Uterus (tissue), 4 donors: Measurements from ENCODE around the gene CNIH2. TPM values are rescaled to one million over a fixed set of nuclear protein-coding genes. Genes with fewer than 3 reads are reported as not detected.
"Not testable (repeated sequence)": the region's sequence is repeated elsewhere in the genome, so short reads cannot be mapped to it uniquely, and the experiment has no call there.

ENCODE experiments used
- DNase-seq, 2 donors: peaks; one replicate each; pipeline ENCODE4 v3.0.0-alpha.2; 2019 to 2020
- H3K27ac ChIP-seq, 2 donors: fragments of 200-600 bp; sonication (generic); 1 replicate in 1 of 2; 2 replicates in 1 of 2; pipeline ENCODE4 v1.5.1; 2016 to 2018
- H3K27me3 ChIP-seq, 2 donors: fragments of 200-600 bp; sonication (generic); one replicate each; pipeline ENCODE4 v1.5.1; 2018 to 2019; ENCODE audit warnings: control low read depth in 1 of 2
- H3K36me3 ChIP-seq, 2 donors: fragments of 200-600 bp; sonication (generic); one replicate each; pipeline ENCODE4 v1.5.1; 2019; ENCODE audit warnings: control low read depth in 1 of 2
- H3K4me1 ChIP-seq, 2 donors: fragments of 200-600 bp; sonication (generic); one replicate each; pipeline ENCODE4 v1.5.1; 2018 to 2019; ENCODE audit warnings: control low read depth in 1 of 2
- H3K4me3 ChIP-seq, 2 donors: fragments of 200-600 bp; sonication (generic); 1 replicate in 1 of 2; 2 replicates in 1 of 2; pipeline ENCODE4 v1.5.1; 2018 to 2019; ENCODE audit warnings: mild to moderate bottlenecking in 1 of 2
- H3K9me3 ChIP-seq, 2 donors: fragments of 200-600 bp; sonication (generic); one replicate each; pipeline ENCODE4 v1.5.1; 2019; ENCODE audit warnings: control low read depth in 1 of 2
- POLR2A ChIP-seq, 2 donors: fragments of 450-650 bp; IDR thresholded peaks; one replicate each; pipeline ENCODE4 v1.6.1; 2016; ENCODE audit warnings: antibody characterized with exemption in 2 of 2, mild to moderate bottlenecking in 1 of 2, moderate library complexity in 1 of 2
- intact Hi-C: fragments of 100-400 bp; cut with DNase I; formaldehyde crosslinking; loops from one replicate; pipeline ENCODE4 v1.15.1; 2023; ENCODE audit warnings: low total_unique reads
- total RNA-seq, 4 donors: library from RNA; depleted of rRNA in 3 of 4; stranded (reverse); fragments of >200 nt in 3 of 4; gene quantifications; one replicate each; pipeline versions ENCODE4 v1.1.0 to v1.2.4, GENCODE V29; 2014 to 2023
- TF ChIP-seq, protein P1 (sequence below), 4 experiments: fragments of 200-600 bp in 2 of 4; fragments of 450-650 bp in 2 of 4; sonication (generic) in 2 of 4; IDR thresholded peaks; one replicate each; pipeline ENCODE4 v1.5.1; 2016 to 2019; ENCODE audit warnings: antibody characterized with exemption in 4 of 4, mild to moderate bottlenecking in 2 of 4, moderate library complexity in 1 of 4
- donor health status: DM: yes; HTN: yes; CAD: no.

CNIH2 gene
- total RNA-seq, 4 donors from 2014 or later, result 1.2 to 1.5 TPM; not detected in 2

GRCh38 chr11:66317322-66317722 lies 39.3 kb downstream of the CNIH2 start:
- Histone ChIP-seq H3K27me3 (no peaks in the 10 kb centered on the region), H3K4me1 (peaks cover 0 to 16% of the 10 kb centered on the region in 2 donors), H3K36me3 (no peaks in the 10 kb centered on the region), H3K27ac (peak overlapping the region; percentile 82 to 93), H3K9me3 (no peaks in the 10 kb centered on the region), H3K4me3 (peak overlapping the region; percentile 25 to 48)
- peak; percentile 59 to 65 for DNase-seq
- TF ChIP-seq, protein P1, sequence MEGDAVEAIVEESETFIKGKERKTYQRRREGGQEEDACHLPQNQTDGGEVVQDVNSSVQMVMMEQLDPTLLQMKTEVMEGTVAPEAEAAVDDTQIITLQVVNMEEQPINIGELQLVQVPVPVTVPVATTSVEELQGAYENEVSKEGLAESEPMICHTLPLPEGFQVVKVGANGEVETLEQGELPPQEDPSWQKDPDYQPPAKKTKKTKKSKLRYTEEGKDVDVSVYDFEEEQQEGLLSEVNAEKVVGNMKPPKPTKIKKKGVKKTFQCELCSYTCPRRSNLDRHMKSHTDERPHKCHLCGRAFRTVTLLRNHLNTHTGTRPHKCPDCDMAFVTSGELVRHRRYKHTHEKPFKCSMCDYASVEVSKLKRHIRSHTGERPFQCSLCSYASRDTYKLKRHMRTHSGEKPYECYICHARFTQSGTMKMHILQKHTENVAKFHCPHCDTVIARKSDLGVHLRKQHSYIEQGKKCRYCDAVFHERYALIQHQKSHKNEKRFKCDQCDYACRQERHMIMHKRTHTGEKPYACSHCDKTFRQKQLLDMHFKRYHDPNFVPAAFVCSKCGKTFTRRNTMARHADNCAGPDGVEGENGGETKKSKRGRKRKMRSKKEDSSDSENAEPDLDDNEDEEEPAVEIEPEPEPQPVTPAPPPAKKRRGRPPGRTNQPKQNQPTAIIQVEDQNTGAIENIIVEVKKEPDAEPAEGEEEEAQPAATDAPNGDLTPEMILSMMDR (IDR thresholded peaks at IDR 0.05), result no peak
- no peak for TF ChIP-seq POLR2A (IDR thresholded peaks at IDR 0.05)
- intact Hi-C loops, result no loop called here

DNA sequence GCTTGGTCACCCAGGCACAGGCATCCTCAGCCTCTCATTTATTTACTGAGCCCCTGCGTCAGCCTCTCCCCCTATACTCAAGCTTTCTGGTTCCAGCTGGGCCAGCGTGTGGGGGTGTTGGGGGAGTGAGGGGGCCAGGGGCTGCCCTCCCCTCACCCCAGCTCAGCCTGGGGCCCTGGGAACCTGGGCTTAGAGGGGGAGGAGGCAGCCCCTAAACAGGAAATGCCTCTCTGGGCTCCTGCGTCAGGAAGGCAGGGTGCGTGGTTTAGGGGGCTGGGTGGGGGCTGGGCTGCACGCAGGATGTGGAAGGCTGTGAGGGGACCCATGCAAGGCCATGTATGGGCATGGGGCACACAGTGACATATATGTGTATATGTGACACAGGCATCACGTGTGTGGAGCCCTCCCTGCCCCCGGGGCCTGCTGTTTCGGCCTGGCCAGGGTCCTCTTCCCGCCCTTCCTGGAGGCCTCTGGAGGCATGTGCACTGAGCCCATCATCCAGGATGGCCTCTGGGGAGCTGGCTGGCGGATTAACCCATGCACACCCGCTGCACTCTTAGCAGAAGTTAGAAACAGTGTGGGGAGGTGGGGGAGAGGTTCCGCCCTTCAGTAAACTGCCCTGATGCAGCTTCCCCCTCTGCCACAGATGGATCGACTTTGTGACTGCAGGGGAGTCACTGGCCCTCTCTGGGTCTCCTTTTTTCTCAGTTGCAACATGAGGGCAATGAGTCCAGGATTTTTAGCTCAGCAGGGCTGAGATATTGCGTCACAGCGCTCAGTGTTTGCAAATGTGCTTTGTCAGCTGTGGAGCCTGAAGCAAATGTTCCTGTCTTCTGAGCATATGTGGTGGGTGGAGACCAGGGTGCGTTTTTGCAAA lies 40.0 kb downstream of the CNIH2 start:
- H3K4me1 ChIP-seq, result peaks cover 0 to 15% of the 10 kb centered on the region in 2 donors

DNA sequence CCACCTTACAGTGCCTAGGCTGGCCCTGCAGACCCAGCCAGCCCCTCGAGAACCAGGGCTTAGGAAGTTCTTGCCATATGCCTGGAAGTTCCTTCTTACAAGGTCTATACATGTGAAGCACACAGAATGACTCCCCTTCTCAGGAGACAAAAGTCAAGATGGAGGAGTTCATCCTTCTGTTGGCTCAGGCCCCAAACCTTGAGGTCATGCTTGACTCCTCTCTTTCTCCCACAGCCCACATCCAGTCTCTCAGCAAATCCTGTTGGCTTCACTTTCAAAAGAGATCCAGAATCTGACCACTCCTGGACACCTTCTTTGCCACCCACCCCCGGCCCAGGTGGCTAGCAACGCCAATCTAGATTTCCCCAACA lies 40.6 kb downstream of the CNIH2 start:
- Histone ChIP-seq H3K27ac (peak overlapping the region; percentile 60 to 82), H3K4me1 (peaks cover 0 to 8% of the 10 kb centered on the region in 2 donors)

More for the DNA sequence above, 40.0 kb downstream of the CNIH2 start:
- H3K27ac ChIP-seq, result peak overlapping the region; percentile 82 to 93
- TF ChIP-seq, protein P1 (IDR thresholded peaks at IDR 0.05), result no peak
- intact Hi-C loops, result no loop called here
- peak overlapping the region in 1 of 2 donors; percentile 48 for H3K4me3 ChIP-seq
- DNase-seq, result peak; percentile 79 to 81
- no peaks in the 10 kb centered on the region for H3K9me3 ChIP-seq
- no peaks in the 10 kb centered on the region for H3K36me3 ChIP-seq
- no peaks in the 10 kb centered on the region for H3K27me3 ChIP-seq

GRCh38 chr11:66320289-66320688 lies 42.3 kb downstream of the CNIH2 start:
- H3K4me1 ChIP-seq, intact Hi-C loops, H3K4me3 ChIP-seq, DNase-seq, H3K9me3 ChIP-seq, H3K27ac ChIP-seq, H3K27me3 ChIP-seq, H3K36me3 ChIP-seq: not testable (repeated sequence)

More for the DNA sequence above, 40.6 kb downstream of the CNIH2 start:
- Histone ChIP-seq H3K9me3 (no peaks in the 10 kb centered on the region), H3K36me3 (no peaks in the 10 kb centered on the region), H3K27me3 (no peaks in the 10 kb centered on the region), H3K4me3 (no peak overlapping the region)
- intact Hi-C loops, result no loop called here
- DNase-seq, result peak; percentile 32 to 59
- TF ChIP-seq POLR2A (IDR thresholded peaks at IDR 0.05), result no peak
- TF ChIP-seq, protein P1 (IDR thresholded peaks at IDR 0.05), result no peak

DNA sequence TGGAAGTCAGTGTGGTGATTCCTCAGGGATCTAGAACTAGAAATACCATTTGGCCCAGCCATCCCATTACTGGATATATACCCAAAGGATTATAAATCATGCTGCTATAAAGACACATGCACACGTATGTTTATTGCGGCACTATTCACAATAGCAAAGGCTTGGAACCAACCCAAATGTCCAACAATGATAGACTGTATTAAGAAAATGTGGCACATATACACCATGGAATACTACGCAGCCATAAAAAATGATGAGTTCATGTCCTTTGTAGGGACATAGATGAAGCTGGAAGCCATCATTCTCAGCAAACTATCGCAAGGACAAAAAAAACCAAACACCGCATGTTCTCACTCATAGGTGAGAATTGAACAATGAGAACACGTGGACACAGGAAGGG lies 42.8 kb downstream of the CNIH2 start:
- H3K27me3 ChIP-seq, result not testable (repeated sequence)

DNA sequence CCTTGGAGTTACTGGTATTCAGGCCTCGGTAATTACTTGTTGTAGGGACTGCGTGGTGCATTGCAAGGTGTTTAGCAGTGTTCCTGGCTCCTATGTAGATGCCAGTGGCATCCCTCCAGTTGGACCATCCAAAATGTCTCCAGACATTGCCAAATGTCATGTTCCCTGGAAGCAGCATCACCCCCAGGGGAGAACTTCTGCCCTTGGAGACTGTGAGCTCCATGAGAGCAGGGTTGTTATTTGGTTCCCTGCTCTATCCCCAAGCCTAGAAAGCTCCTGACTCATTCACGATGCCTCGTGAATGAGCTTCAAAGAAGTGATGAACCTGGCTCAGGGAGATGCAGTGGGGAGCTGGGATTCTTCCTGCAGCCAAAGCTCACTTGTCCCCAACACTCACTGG lies 43.6 kb downstream of the CNIH2 start:
- no peaks in the 10 kb centered on the region for H3K9me3 ChIP-seq
- no peaks in the 10 kb centered on the region for H3K36me3 ChIP-seq
- no peaks in the 10 kb centered on the region for H3K27me3 ChIP-seq
- DNase-seq, result no peak
- intact Hi-C loops, result no loop called here
- H3K27ac ChIP-seq, result no peak overlapping the region
- no peak for TF ChIP-seq POLR2A (IDR thresholded peaks at IDR 0.05)
- TF ChIP-seq, protein P1 (IDR thresholded peaks at IDR 0.05), result no peak
- no peak overlapping the region for H3K4me3 ChIP-seq
- H3K4me1 ChIP-seq, result peaks cover 0 to 8% of the 10 kb centered on the region in 2 donors

More for the DNA sequence above, 42.8 kb downstream of the CNIH2 start:
- intact Hi-C loops, H3K36me3 ChIP-seq, H3K4me3 ChIP-seq, DNase-seq, H3K27ac ChIP-seq, H3K9me3 ChIP-seq, H3K4me1 ChIP-seq: not testable (repeated sequence)
